Skeletal muscle cell (primary cell): Measurements from ENCODE around the gene NXNL2.

Experiments
- DNase-seq: peaks from one replicate; pipeline ENCODE4 v3.0.0-alpha.2; 2010; ENCODE audit warnings: low read depth
- H3K4me3 ChIP-seq: 2 replicates; pipeline ENCODE4 v1.5.1; 2011; ENCODE audit warnings: low read depth, mild to moderate bottlenecking, control low read depth, low read length, moderate library complexity

NXNL2 gene

GRCh38 chr9:88529496-88529895, 5.5 kb upstream of the NXNL2 start:
- H3K4me3 ChIP-seq = no peak overlapping the region
- DNase-seq = no peak

- no peak overlapping the region for H3K4me3 ChIP-seq
- DNase-seq = no peak
Measured at GRCh38 chr9:88530051-88530450, 4.9 kb upstream of the NXNL2 start.

DNA sequence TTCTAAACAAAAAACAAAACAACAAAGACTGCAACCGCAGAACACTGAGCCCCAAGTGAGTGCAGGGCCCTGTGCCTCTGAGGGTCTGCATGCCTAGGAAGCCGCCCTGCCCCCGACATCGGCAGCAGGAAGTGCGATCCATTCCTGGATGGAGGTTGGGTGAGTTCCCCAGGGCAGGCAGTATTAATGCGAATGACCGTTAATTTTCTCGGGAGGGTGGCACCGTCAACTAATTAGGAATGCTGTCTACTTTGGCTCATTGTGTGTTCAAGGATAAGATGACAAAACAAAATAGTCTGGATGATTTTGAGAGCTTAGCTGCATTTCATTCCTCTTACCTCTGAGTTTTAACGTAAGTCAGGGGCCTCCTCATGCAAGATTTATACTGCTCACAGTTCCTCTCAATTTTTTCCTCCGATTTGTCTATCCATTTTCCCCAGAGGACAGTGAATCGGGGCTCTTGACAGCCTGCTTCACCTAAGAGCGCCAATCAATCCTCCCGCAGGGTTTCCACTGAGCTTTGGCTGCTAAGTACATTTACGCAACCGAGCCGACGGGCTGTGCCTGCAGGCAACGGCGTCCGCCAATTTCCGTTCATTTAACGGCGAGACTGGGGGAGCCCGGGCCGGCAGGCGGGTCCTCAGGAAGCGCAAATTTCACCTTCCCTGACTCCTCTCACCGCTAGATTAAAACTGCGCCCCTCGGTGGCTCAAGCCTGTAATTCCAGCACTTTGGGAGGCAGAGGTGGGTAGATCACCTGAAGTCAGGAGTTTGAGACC, 2.9 kb upstream of the NXNL2 start:
- peak overlapping the region; percentile 28 for H3K4me3 ChIP-seq
- peak; percentile 78 for DNase-seq

- DNase-seq = no peak
- peak overlapping the region; percentile 58 for H3K4me3 ChIP-seq
Measured at GRCh38 chr9:88533951-88534455, 975 bp upstream of the NXNL2 start.

DNA sequence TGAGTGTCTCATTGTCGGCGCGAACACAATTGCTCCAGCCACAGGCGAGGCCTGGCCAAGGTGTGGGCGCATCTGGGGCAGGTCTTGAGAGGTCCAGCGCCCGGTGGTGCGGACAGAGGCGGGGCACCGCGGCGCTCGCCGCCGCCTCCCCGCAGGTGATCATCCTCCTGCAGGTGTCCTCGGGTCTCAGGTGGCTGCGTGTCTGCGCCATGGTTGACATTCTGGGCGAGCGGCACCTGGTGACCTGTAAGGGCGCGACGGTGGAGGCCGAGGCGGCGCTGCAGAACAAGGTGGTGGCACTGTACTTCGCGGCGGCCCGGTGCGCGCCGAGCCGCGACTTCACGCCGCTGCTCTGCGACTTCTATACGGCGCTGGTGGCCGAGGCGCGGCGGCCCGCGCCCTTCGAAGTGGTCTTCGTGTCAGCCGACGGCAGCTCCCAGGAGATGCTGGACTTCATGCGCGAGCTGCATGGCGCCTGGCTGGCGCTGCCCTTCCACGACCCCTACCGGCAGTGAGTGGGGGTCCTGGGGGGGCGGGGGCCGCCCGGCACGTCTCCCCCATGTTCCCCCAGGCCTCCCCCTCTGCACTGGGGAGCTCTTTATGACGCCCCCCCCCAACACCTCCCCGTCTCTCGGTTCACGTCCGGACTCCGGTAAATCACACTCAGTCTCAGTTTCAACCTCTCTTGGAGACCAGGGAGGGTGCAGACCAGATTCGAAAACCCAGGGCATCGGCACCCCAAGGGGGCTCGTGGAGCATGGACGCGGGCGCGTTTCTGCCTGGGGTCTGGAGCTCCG, 446 bp downstream of the NXNL2 start:
- H3K4me3 ChIP-seq = peak overlapping the region; percentile 65
- no peak for DNase-seq

GRCh38 chr9:88536023-88536324, 996 bp downstream of the NXNL2 start:
- no peak for DNase-seq
- H3K4me3 ChIP-seq = peak overlapping the region; percentile 65

GRCh38 chr9:88536951-88537760, 2.2 kb downstream of the NXNL2 start:
- DNase-seq = no peak
- no peak overlapping the region for H3K4me3 ChIP-seq

- DNase-seq = peak; percentile 77
- no peak overlapping the region for H3K4me3 ChIP-seq
Measured at GRCh38 chr9:88537761-88538091, 2.7 kb downstream of the NXNL2 start.

- DNase-seq = no peak
- no peak overlapping the region for H3K4me3 ChIP-seq
Measured at GRCh38 chr9:88538311-88539085, 3.5 kb downstream of the NXNL2 start.

- no peak for DNase-seq
- no peak overlapping the region for H3K4me3 ChIP-seq
Measured at GRCh38 chr9:88539246-88539645, 4.3 kb downstream of the NXNL2 start.

DNA sequence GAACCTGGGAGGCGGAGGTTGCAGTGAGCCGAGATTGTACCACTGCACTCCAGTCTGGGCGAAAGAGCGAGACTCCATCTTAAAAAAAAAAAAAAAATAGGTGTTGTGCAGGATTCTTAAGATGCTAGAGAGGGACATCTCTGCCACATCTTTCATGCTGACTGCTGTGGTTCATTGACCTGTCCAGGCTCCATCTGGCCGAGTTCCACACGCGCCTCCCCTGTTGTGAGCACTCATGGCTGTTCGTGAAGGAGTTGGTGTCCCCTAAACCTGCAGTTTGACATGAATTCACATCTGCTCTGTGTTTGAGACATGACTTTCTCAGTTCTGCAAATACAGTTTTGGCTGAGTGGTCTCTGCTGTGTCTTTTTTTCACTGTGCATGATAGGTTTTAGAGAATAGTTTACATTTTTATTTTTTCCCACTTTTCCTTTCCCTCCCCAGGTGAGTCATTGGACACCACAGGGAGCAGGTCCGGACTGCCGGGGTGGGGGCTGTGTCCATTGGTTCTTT, 5.3 kb downstream of the NXNL2 start:
- DNase-seq = no peak
- no peak overlapping the region for H3K4me3 ChIP-seq

GRCh38 chr9:88544245-88544644, 9.3 kb downstream of the NXNL2 start:
- H3K4me3 ChIP-seq = no peak overlapping the region
- no peak for DNase-seq

DNA sequence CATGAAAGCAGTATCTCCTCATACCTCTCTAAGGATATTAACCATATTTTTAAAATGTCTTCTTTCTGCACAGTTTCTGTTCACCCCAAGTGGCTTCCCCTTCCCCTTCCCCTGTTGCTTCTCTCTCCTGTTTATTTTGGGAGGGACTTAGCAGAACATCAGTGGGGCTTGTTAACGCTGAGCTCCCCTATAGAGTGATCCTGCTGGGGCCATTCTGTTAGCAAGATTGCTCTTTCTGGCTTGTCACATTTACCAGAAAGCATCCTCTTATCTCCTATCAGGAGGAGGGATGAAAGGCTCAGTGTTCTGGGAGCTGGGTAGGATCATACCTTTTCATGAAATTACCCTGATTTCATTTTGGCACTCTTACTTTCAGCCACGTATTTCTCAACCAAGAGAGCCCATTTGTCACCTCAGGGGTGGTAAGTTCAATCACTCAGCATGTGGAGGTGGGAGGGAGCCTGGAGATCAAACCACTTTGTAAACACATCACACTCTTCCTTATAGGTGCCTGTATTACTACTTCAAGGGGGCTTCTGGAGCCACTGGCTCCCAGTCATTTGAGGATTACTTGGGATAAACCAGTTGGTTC, 16.7 kb downstream of the NXNL2 start:
- H3K4me3 ChIP-seq = no peak overlapping the region
- DNase-seq = no peak

- no peak overlapping the region for H3K4me3 ChIP-seq
Measured at GRCh38 chr9:88553350-88553749, 18.4 kb downstream of the NXNL2 start.

DNA sequence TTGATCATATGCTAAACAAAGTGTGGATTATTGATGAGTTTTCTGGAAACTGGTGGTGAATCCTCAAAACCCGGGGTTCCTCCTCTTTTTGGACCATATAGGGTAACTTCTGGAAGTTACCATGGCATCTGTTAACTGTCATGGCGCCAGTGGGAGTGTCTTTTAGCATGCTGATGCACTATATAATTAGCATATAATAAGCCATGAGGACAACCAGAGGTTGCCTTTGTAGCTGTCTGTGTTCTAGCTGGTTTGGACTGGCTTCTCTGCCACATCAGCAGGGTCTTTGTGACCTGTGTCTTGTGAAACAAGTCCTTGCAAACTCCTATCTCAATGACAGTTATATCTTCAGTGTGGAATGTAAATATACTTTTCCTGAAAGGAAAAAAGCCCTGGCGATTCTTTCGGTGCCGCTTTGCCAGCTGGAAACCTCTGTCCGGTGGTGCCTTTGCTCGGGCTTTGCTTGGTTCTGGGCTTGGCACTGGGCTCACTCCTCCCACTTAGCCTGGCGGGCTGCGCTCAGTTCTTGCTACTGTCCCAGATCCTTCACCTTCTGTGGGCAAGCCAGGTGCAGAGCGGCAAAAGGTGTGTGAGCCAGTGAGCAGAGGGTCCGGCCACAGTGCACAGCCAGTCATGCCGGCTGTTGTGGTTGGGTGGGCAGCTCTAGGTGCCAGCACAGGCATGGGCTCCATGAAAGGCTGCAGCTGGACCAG, 20.4 kb downstream of the NXNL2 start:
- H3K4me3 ChIP-seq = no peak overlapping the region
- no peak for DNase-seq

More at GRCh38 chr9:88553350-88553749, 18.4 kb downstream of the NXNL2 start:
- no peak for DNase-seq

GRCh38 chr9:88559661-88560060, 24.7 kb downstream of the NXNL2 start:
- H3K4me3 ChIP-seq = no peak overlapping the region
- no peak for DNase-seq

GRCh38 chr9:88567870-88568269, 32.9 kb downstream of the NXNL2 start:
- H3K4me3 ChIP-seq = no peak overlapping the region
- no peak for DNase-seq

DNA sequence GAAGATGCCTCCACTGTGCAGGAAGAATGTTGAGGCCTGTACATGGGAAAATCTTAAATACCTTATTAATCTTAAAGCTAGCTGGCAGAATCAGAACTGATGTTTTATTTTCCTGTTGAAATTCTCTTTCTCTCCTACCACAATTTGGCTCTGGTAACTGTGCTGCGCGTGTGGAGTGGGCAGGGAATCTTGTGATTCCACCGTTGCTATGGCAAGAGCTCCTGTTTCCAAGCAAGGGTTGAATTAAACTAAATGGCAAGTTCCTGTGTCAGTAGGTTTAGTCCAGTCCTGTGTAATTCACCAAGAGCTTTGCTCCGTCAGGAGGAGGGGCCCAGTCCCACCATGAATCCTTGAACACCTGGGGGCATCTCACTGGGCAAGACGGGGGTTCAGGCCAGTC, 36.4 kb downstream of the NXNL2 start:
- no peak overlapping the region for H3K4me3 ChIP-seq
- no peak for DNase-seq
